ENCODE measurements around the gene ATXN7L3. TPM values are rescaled to one million over a fixed set of nuclear protein-coding genes. Genes with fewer than 3 reads are reported as not detected.

The ATXN7L3 gene
- total and polyA plus RNA-seq, 9 of the 15 experiments (the other 6 are each of a cell fraction or from before 2014, with no cell fraction given): 0.62 to 66.1 (median 33.2) TPM

DNA sequence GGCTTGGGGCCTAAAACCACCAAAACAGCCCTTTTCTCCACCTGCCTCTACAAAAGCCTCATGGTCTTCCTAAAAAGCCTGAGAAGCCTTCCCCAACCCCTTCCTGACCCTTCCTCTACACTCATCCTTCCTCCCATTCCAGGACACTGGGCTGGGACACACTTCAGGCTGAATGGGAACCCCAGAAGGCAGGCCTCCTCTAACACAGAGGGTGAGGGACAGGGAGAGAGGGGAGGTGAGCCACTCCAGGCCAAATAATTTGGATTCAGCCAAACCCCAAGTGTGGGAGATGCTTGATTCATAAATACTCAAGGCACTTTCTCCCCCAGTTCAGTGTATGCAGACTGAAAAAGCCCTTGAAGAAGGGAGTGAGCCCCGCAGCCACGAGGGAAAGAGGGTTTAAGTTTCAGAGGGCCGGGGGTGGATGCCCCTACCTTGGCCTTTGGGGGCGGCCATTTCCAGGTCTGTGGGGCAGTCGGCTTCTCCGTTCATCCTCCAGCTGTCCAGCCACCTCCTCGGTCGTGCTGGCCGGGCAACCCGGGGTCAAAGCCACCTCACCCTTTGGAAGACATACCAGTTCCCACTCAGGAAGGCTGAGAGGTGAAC is 18.2 kb upstream of the ATXN7L3 start (continued):
- TF ChIP-seq RBM25 (IDR thresholded peaks at IDR 0.05; ENCODE audit: low read depth, low read length, severe bottlenecking): no peak
- no peak for TF ChIP-seq SIN3B (IDR thresholded peaks at IDR 0.05; ENCODE audit: low read depth)
- no peak for TF ChIP-seq BCOR (IDR thresholded peaks at IDR 0.05)
- TF ChIP-seq RFX1 (IDR thresholded peaks at IDR 0.05): no peak
- 0 out of 2 replicates have a peak, but pooled peaks have one; percentile 34 for TF ChIP-seq SMAD4 (CRISPR knock-in tag; conservative IDR thresholded peaks at IDR 0.05)
- no peak for TF ChIP-seq ZKSCAN1 (IDR thresholded peaks at IDR 0.05; ENCODE audit: low read depth, low read length)
- TF ChIP-seq, protein P1, sequence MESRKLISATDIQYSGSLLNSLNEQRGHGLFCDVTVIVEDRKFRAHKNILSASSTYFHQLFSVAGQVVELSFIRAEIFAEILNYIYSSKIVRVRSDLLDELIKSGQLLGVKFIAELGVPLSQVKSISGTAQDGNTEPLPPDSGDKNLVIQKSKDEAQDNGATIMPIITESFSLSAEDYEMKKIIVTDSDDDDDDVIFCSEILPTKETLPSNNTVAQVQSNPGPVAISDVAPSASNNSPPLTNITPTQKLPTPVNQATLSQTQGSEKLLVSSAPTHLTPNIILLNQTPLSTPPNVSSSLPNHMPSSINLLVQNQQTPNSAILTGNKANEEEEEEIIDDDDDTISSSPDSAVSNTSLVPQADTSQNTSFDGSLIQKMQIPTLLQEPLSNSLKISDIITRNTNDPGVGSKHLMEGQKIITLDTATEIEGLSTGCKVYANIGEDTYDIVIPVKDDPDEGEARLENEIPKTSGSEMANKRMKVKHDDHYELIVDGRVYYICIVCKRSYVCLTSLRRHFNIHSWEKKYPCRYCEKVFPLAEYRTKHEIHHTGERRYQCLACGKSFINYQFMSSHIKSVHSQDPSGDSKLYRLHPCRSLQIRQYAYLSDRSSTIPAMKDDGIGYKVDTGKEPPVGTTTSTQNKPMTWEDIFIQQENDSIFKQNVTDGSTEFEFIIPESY (CRISPR knock-in tag; IDR thresholded peaks at IDR 0.05): no peak
- TF ChIP-seq MAFG (tag; conservative IDR thresholded peaks at IDR 0.05): no peak
- no peak for TF ChIP-seq CAMTA2 (CRISPR knock-in tag; conservative IDR thresholded peaks at IDR 0.05)
- TF ChIP-seq PHTF2 (CRISPR knock-in tag; IDR thresholded peaks at IDR 0.05): no peak
- TF ChIP-seq ZFX (CRISPR knock-in tag; IDR thresholded peaks at IDR 0.05): no peak
- TF ChIP-seq ZNF780A (CRISPR knock-in tag; IDR thresholded peaks at IDR 0.05): no peak
- TF ChIP-seq KLF13 (tag; IDR thresholded peaks at IDR 0.05; ENCODE audit: borderline replicate concordance, low read depth): no peak
- TF ChIP-seq, protein P2, sequence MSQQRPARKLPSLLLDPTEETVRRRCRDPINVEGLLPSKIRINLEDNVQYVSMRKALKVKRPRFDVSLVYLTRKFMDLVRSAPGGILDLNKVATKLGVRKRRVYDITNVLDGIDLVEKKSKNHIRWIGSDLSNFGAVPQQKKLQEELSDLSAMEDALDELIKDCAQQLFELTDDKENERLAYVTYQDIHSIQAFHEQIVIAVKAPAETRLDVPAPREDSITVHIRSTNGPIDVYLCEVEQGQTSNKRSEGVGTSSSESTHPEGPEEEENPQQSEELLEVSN (IDR thresholded peaks at IDR 0.05; ENCODE audit: borderline replicate concordance in 1 of 2, extremely low read depth in 1 of 2, insufficient read depth in 1 of 2, insufficient read length in 1 of 2, low read depth in 1 of 2, low read length in 1 of 2, poor library complexity in 1 of 2, severe bottlenecking in 1 of 2): no peak
- TF ChIP-seq, protein P3, sequence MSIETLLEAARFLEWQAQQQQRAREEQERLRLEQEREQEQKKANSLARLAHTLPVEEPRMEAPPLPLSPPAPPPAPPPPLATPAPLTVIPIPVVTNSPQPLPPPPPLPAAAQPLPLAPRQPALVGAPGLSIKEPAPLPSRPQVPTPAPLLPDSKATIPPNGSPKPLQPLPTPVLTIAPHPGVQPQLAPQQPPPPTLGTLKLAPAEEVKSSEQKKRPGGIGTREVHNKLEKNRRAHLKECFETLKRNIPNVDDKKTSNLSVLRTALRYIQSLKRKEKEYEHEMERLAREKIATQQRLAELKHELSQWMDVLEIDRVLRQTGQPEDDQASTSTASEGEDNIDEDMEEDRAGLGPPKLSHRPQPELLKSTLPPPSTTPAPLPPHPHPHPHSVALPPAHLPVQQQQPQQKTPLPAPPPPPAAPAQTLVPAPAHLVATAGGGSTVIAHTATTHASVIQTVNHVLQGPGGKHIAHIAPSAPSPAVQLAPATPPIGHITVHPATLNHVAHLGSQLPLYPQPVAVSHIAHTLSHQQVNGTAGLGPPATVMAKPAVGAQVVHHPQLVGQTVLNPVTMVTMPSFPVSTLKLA (conservative IDR thresholded peaks at IDR 0.05): 0 out of 4 replicates have a peak, but pooled peaks have one; percentile 6 to 8
- TF ChIP-seq ARNT (IDR thresholded peaks at IDR 0.05): no peak
- TF ChIP-seq MED1 (CRISPR knock-in tag; IDR thresholded peaks at IDR 0.05; ENCODE audit: borderline replicate concordance): no peak
- 0 out of 2 replicates have a peak, but pooled peaks have one; percentile 63 for TF ChIP-seq ZNF282 (CRISPR knock-in tag; IDR thresholded peaks at IDR 0.05)
- TF ChIP-seq SRSF7 (optimal IDR thresholded peaks at IDR 0.05; ENCODE audit: low read depth, low read length): no peak
- no peak for TF ChIP-seq HSF4 (CRISPR knock-in tag; IDR thresholded peaks at IDR 0.05; ENCODE audit: borderline replicate concordance)
- no peak for TF ChIP-seq GABPB2 (CRISPR knock-in tag; conservative IDR thresholded peaks at IDR 0.05)
- TF ChIP-seq CBX2 (IDR thresholded peaks at IDR 0.05; ENCODE audit: insufficient read depth, low read length, poor library complexity, severe bottlenecking): no peak
- no peak for TF ChIP-seq CREBBP (IDR thresholded peaks at IDR 0.05; ENCODE audit: low read depth, low read length)
- no peak for TF ChIP-seq FOXM1 (IDR thresholded peaks at IDR 0.05; ENCODE audit: low read depth)
- TF ChIP-seq FOXM1 (CRISPR knock-in tag; IDR thresholded peaks at IDR 0.05; ENCODE audit: low read depth): no peak
- TF ChIP-seq ZNF431 (CRISPR knock-in tag; IDR thresholded peaks at IDR 0.05): no peak
- no peak for TF ChIP-seq ZNF507 (tag; conservative IDR thresholded peaks at IDR 0.05)

Measured in K562 (cell line).